Keratinocyte (primary cell): ENCODE data around the gene ARHGAP5. TPM values are rescaled to one million over a fixed set of nuclear protein-coding genes. Genes with fewer than 3 reads are reported as not detected.

Experiments
- DNase-seq: peaks from one replicate; pipeline ENCODE4 v3.0.0-alpha.2; 2011; ENCODE audit warnings: low read depth, missing footprints, low spot score
- FAIRE-seq: peaks from 2 replicates; lab custom pipeline; 2011; peaks lifted over from hg19 to GRCh38; lab: Jason Lieb, UNC
- H2AFZ ChIP-seq: 2 replicates; pipeline ENCODE4 v1.6.0; 2012; ENCODE audit warnings: low read length, control low read depth, inconsistent platforms; ENCODE audit not compliant: control insufficient read depth
- H3K27ac ChIP-seq: 2 replicates; pipeline ENCODE4 v1.5.1; 2011; ENCODE audit warnings: low read length; ENCODE audit not compliant: control insufficient read depth, insufficient read depth
- H3K27me3 ChIP-seq: 3 replicates; pipeline ENCODE4 v1.6.0; 2011; ENCODE audit warnings: low read length; ENCODE audit not compliant: control insufficient read depth, insufficient read depth; ENCODE audit errors: extremely low read depth
- H3K36me3 ChIP-seq, 2 experiments: 2 replicates in 1 of 2; 3 replicates in 1 of 2; pipeline ENCODE4 v1.5.1; 2011; ENCODE audit warnings: low read length in 2 of 2, mild to moderate bottlenecking in 1 of 2; ENCODE audit not compliant: control insufficient read depth in 2 of 2, insufficient read depth in 2 of 2; ENCODE audit errors: extremely low read depth in 1 of 2
- H3K4me1 ChIP-seq: 3 replicates; pipeline ENCODE4 v1.5.1; 2011; ENCODE audit warnings: low read length; ENCODE audit not compliant: control insufficient read depth, insufficient read depth; ENCODE audit errors: extremely low read depth
- H3K4me2 ChIP-seq: 3 replicates; pipeline ENCODE4 v1.6.0; 2011; ENCODE audit warnings: low read depth, low read length; ENCODE audit not compliant: control insufficient read depth, insufficient read depth; ENCODE audit errors: extremely low read depth
- H3K4me3 ChIP-seq, 3 experiments: fragments of 200-600 bp in 1 of 3; sonication (generic) in 1 of 3; 2 replicates in 2 of 3; 3 replicates in 1 of 3; pipeline ENCODE4 v1.5.1; 2011 to 2016; ENCODE audit warnings: low read length in 3 of 3, mild to moderate bottlenecking in 3 of 3, control low read depth in 2 of 3, inconsistent platforms in 1 of 3, low read depth in 1 of 3, mixed read lengths in 1 of 3, mixed run types in 1 of 3, moderate library complexity in 1 of 3; ENCODE audit not compliant: control insufficient read depth in 2 of 3, insufficient read depth in 2 of 3; ENCODE audit errors: extremely low read depth in 1 of 3
- H3K79me2 ChIP-seq: 2 replicates; pipeline ENCODE4 v1.6.0; 2012; ENCODE audit warnings: low read length; ENCODE audit not compliant: control insufficient read depth, insufficient read depth
- H3K9ac ChIP-seq: 3 replicates; pipeline ENCODE4 v1.6.0; 2011; ENCODE audit warnings: low read length; ENCODE audit not compliant: control insufficient read depth, insufficient read depth; ENCODE audit errors: extremely low read depth
- H3K9me1 ChIP-seq: 3 replicates; pipeline ENCODE4 v1.6.0; 2011; ENCODE audit warnings: low read length; ENCODE audit not compliant: control insufficient read depth, insufficient read depth; ENCODE audit errors: extremely low read depth
- H3K9me3 ChIP-seq: 2 replicates; pipeline ENCODE4 v1.5.1; 2012; ENCODE audit warnings: low read depth, low read length; ENCODE audit not compliant: control insufficient read depth
- H4K20me1 ChIP-seq: 3 replicates; pipeline ENCODE4 v1.6.0; 2011; ENCODE audit warnings: low read length; ENCODE audit not compliant: control insufficient read depth, insufficient read depth; ENCODE audit errors: extremely low read depth
- EZH2 ChIP-seq: IDR thresholded peaks from one replicate; pipeline ENCODE4 v1.6.1; 2012; ENCODE audit warnings: inconsistent platforms, mild to moderate bottlenecking, low read length, moderate library complexity
- dilution Hi-C: fragments of 300-500 bp; cut with MboI; formaldehyde crosslinking; loops from one replicate; pipeline ENCODE4 v1.7.0; 2020; ENCODE audit warnings: low sequenced_read_pairs; ENCODE audit not compliant: extremely low pct_ligation_motif_present
- polyA plus RNA-seq, 5 experiments: library from polyadenylated mRNA; depleted of rRNA in 3 of 5; stranded (reverse) in 3 of 5; stranded (forward) in 1 of 5; unstranded in 1 of 5; fragments of >200 nt; gene quantifications; 1 replicate in 1 of 5; 2 replicates in 3 of 5; 3 replicates in 1 of 5; pipeline versions ENCODE4 v1.2.1 to v1.2.3, GENCODE V29; 2011 to 2012; ENCODE audit warnings: missing spikeins in 2 of 5, low read depth in 1 of 5, low replicate concordance in 1 of 5
- TF ChIP-seq, protein P1 (sequence below), 3 experiments: IDR thresholded peaks in 1 of 3; conservative IDR thresholded peaks in 1 of 3; optimal IDR thresholded peaks in 1 of 3; 2 replicates in 2 of 3; 3 replicates in 1 of 3; pipeline versions ENCODE3 to v1.5.1; 2011; ENCODE audit warnings: low read length in 3 of 3, mild to moderate bottlenecking in 3 of 3, moderate library complexity in 2 of 3, control low read depth in 1 of 3, inconsistent platforms in 1 of 3; ENCODE audit not compliant: insufficient read depth in 2 of 3; ENCODE audit errors: extremely low read depth in 1 of 3

ARHGAP5 gene
- polyA plus RNA-seq, 1 donor (not counting 4 experiments of a cell fraction or from before 2014, with no cell fraction given) = 43.1 TPM

GRCh38 chr14:32074887-32075572 lies 2.1 kb upstream of the ARHGAP5 start:
- TF ChIP-seq, protein P1, sequence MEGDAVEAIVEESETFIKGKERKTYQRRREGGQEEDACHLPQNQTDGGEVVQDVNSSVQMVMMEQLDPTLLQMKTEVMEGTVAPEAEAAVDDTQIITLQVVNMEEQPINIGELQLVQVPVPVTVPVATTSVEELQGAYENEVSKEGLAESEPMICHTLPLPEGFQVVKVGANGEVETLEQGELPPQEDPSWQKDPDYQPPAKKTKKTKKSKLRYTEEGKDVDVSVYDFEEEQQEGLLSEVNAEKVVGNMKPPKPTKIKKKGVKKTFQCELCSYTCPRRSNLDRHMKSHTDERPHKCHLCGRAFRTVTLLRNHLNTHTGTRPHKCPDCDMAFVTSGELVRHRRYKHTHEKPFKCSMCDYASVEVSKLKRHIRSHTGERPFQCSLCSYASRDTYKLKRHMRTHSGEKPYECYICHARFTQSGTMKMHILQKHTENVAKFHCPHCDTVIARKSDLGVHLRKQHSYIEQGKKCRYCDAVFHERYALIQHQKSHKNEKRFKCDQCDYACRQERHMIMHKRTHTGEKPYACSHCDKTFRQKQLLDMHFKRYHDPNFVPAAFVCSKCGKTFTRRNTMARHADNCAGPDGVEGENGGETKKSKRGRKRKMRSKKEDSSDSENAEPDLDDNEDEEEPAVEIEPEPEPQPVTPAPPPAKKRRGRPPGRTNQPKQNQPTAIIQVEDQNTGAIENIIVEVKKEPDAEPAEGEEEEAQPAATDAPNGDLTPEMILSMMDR (optimal IDR thresholded peaks at IDR 0.05 in 1 of 3, IDR thresholded peaks at IDR 0.05 in 1 of 3, conservative IDR thresholded peaks at IDR 0.05 in 1 of 3; ENCODE audit: extremely low read depth in 1 of 3, insufficient read depth in 2 of 3, low read length in 3 of 3) = no peak
- no peak for TF ChIP-seq EZH2
- FAIRE-seq (peak; percentile 17), DNase-seq (no peak)
- no peaks in the 10 kb centered on the region for H4K20me1 ChIP-seq
- H3K36me3 ChIP-seq = no peaks in the 10 kb centered on the region
- peaks cover 9% of the 10 kb centered on the region for H3K4me1 ChIP-seq
- H3K9me3 ChIP-seq = no peaks in the 10 kb centered on the region
- peak overlapping the region; percentile 85 for H3K4me2 ChIP-seq
- H2AFZ ChIP-seq = peak overlapping the region; percentile 52
- dilution Hi-C loops = no loop called here
- peak overlapping the region; percentile 97 for H3K27ac ChIP-seq
- no peaks in the 10 kb centered on the region for H3K9me1 ChIP-seq
- H3K9ac ChIP-seq = peak overlapping the region; percentile 98
- H3K4me3 ChIP-seq = peak overlapping the region; percentile 83 to 93 (median 86)
- H3K79me2 ChIP-seq = peaks cover 37% of the 10 kb centered on the region
- H3K27me3 ChIP-seq = no peaks in the 10 kb centered on the region

DNA sequence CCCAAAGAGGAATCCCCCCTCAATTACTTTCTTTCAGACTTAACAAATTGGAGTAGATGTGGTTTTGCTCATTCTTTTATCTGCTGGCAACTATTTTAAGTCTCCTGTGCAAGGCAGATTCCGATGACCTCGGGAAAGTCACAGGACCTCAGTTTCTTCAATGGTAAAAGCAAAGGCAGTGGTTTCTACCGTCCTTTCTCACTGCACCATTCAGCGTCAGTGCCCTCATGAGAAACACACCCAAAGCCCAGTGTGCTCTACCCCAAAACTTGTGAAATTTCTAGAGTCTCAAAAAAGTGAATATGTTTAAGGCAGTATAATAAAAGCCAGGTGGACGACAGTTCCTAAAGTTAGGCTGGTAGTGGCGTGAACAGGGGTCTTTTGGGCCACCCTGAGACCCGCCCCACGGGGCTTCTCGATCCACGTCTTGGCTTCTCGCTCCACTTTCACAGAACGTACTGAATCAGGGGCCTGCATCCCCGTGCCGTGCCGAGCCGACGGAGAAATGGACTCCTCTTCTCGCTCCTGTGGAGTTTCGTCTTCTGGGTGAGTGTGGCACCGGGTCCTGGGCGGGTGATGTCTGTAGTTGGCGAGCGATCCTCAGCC lies 1.3 kb upstream of the ARHGAP5 start:
- TF ChIP-seq, protein P1 (optimal IDR thresholded peaks at IDR 0.05 in 1 of 3, IDR thresholded peaks at IDR 0.05 in 1 of 3, conservative IDR thresholded peaks at IDR 0.05 in 1 of 3; ENCODE audit: extremely low read depth in 1 of 3, insufficient read depth in 2 of 3, low read length in 3 of 3) = no peak
- no peak for TF ChIP-seq EZH2
- FAIRE-seq = peak; percentile 44

More for the DNA sequence above, 1.3 kb upstream of the ARHGAP5 start:
- H3K4me3 ChIP-seq = peak overlapping the region; percentile 83 to 93 (median 86)
- H3K9ac ChIP-seq = peak overlapping the region; percentile 98
- no peaks in the 10 kb centered on the region for H3K36me3 ChIP-seq
- DNase-seq = no peak
- dilution Hi-C loops = no loop called here
- H3K9me1 ChIP-seq = no peaks in the 10 kb centered on the region
- no peaks in the 10 kb centered on the region for H4K20me1 ChIP-seq
- H2AFZ ChIP-seq = peak overlapping the region; percentile 60
- H3K4me2 ChIP-seq = peak overlapping the region; percentile 85
- H3K9me3 ChIP-seq = no peaks in the 10 kb centered on the region
- H3K79me2 ChIP-seq = peaks cover 44% of the 10 kb centered on the region
- H3K4me1 ChIP-seq = peaks cover 9% of the 10 kb centered on the region
- no peaks in the 10 kb centered on the region for H3K27me3 ChIP-seq
- peak overlapping the region; percentile 97 for H3K27ac ChIP-seq
